GM19238 (cell line): ENCODE results near the gene INPP5A.
"Not testable (repeated sequence)": the region's sequence is repeated elsewhere in the genome, so short reads cannot be mapped to it uniquely, and the experiment has no call there.

Source experiments
- DNase-seq: peaks from one replicate; pipeline ENCODE4 v3.0.0; 2011; ENCODE audit warnings: low spot score; ENCODE audit not compliant: insufficient read length

INPP5A gene

GRCh38 chr10:132537684-132538001, at the start of gene INPP5A:
Gene INPP5A, plus strand, starts transcription at chr10:132537787. Its CDS starts 310 bp downstream, at chr10:132538097.
- no peak for DNase-seq

- DNase-seq: no peak
Measured at GRCh38 chr10:132488231-132488821, 49.3 kb upstream of the INPP5A start.

GRCh38 chr10:132489053-132489703, 48.4 kb upstream of the INPP5A start:
- no peak for DNase-seq

GRCh38 chr10:132489704-132490534, 47.7 kb upstream of the INPP5A start:
- DNase-seq: no peak

- not testable (repeated sequence) for DNase-seq
Measured at GRCh38 chr10:132491534-132491933, 46.1 kb upstream of the INPP5A start.

- no peak for DNase-seq
Measured at GRCh38 chr10:132492323-132493025, 45.1 kb upstream of the INPP5A start.

- no peak for DNase-seq
Measured at GRCh38 chr10:132493246-132493755, 44.3 kb upstream of the INPP5A start.

- DNase-seq: no peak
Measured at GRCh38 chr10:132493756-132494290, 43.8 kb upstream of the INPP5A start.

GRCh38 chr10:132494866-132495630, 42.5 kb upstream of the INPP5A start:
- DNase-seq: no peak

GRCh38 chr10:132496360-132497062, 41.1 kb upstream of the INPP5A start:
- DNase-seq: no peak

- DNase-seq: no peak
Measured at GRCh38 chr10:132497063-132497680, 40.4 kb upstream of the INPP5A start.

GRCh38 chr10:132497861-132498561, 39.6 kb upstream of the INPP5A start:
- no peak for DNase-seq

GRCh38 chr10:132498562-132499366, 38.8 kb upstream of the INPP5A start:
- DNase-seq: no peak

- DNase-seq: no peak
Measured at GRCh38 chr10:132499367-132499685, 38.3 kb upstream of the INPP5A start.

- DNase-seq: no peak
Measured at GRCh38 chr10:132500781-132501415, 36.7 kb upstream of the INPP5A start.

GRCh38 chr10:132502544-132503300, 34.9 kb upstream of the INPP5A start:
- no peak for DNase-seq
